ENCODE measurements around the gene PPAN.

- TF ChIP-seq POLR2AphosphoS5 (IDR thresholded peaks at IDR 0.05) (no peak), CTCF (IDR thresholded peaks at IDR 0.05 in 8 of 11, conservative IDR thresholded peaks at IDR 0.05 in 3 of 11) (no peak)
These were observed 27.4 kb downstream of the PPAN start for GRCh38 chr19:10133596-10133995.
